ENCODE data around the gene TSHZ2.
"Not testable (repeated sequence)": the region's sequence is repeated elsewhere in the genome, so short reads cannot be mapped to it uniquely, and the experiment has no call there.

TSHZ2 gene

DNA sequence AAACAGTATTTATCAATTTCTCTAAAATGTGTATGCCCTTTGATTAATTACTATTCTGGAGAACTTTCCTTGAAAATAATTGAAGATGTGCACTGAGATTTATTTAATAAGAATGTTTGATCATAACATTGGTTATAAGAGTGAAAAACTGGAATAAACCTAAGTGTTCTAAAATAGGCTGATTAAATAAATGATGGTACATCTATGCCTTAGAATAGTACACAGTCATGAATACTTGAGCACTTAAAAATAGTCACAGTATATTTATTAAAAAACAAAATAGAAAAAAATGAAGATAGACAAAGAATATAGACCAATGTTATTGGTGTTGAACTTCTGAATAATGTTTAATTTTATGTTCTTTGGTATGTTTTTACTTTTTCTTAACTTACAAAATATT is 528.5 kb downstream of the TSHZ2 start:
- Histone ChIP-seq H3K27me3 (no peaks in the 10 kb centered on the region), H3K9ac (no peak overlapping the region), H3K9me3 (replicated peaks in 1 of 11) (peaks cover 0 to 13% (median 9%) of the 10 kb centered on the region in 11 experiments; a peak in 12 of 22 replicates), H3K4me3 (no peak overlapping the region), H4K20me1 (no peaks in the 10 kb centered on the region), H3K36me3 (no peaks in the 10 kb centered on the region), H3K27ac (no peak overlapping the region), H3K4me2 (no peak overlapping the region), H3K4me1 (peaks cover 0 to 1% (median 0%) of the 10 kb centered on the region in 10 experiments; a peak in 2 of 20 replicates)
- TF ChIP-seq Cebpa-rat (IDR thresholded peaks at IDR 0.05): no peak

GRCh38 chr20:53502820-53503219 is 530.7 kb downstream of the TSHZ2 start:
- H3K36me3 ChIP-seq: no peaks in the 10 kb centered on the region

DNA sequence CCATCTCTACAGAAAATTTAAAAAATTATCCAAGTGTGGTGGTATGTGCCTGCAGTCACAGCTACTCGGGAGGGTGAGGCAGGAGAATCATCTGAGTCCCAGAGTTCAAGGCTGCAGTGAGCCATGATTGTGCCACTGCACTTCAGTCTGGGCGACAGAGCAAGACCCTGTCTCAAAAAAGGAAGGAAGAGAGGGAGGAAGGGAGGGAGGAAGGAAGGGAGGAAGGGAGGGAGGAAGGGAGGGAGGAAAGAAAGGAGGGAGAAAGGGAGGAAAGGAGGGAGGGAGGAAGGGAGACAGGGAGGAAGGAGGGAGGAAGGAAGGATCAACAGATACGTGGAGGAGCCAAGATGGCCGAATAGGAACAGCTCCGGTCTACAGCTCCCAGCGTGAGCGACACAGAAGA is 531.4 kb downstream of the TSHZ2 start:
- H3K4me2 ChIP-seq: no peak overlapping the region
- peaks cover 0 to 13% (median 9%) of the 10 kb centered on the region in 11 experiments; a peak in 10 of 22 replicates for H3K9me3 ChIP-seq (replicated peaks in 1 of 11)
- H3K27ac ChIP-seq: no peak overlapping the region
- H3K27me3 ChIP-seq: no peaks in the 10 kb centered on the region
- H3K4me3 ChIP-seq: no peak overlapping the region
- no peaks in the 10 kb centered on the region for H3K4me1 ChIP-seq
- H3K36me3 ChIP-seq: no peaks in the 10 kb centered on the region
- TF ChIP-seq Cebpa-rat (IDR thresholded peaks at IDR 0.05): no peak
- H4K20me1 ChIP-seq: no peaks in the 10 kb centered on the region
- H3K9ac ChIP-seq: no peak overlapping the region

More at GRCh38 chr20:53502820-53503219, 530.7 kb downstream of the TSHZ2 start:
- no peak overlapping the region for H3K9ac ChIP-seq
- H3K27me3 ChIP-seq: no peaks in the 10 kb centered on the region
- no peak overlapping the region for H3K27ac ChIP-seq
- TF ChIP-seq Cebpa-rat (IDR thresholded peaks at IDR 0.05): no peak
- no peaks in the 10 kb centered on the region for H3K4me1 ChIP-seq
- no peaks in the 10 kb centered on the region for H4K20me1 ChIP-seq
- peaks cover 0 to 13% (median 9%) of the 10 kb centered on the region in 11 experiments; a peak in 11 of 22 replicates for H3K9me3 ChIP-seq (replicated peaks in 1 of 11)
- no peak overlapping the region for H3K4me3 ChIP-seq
- H3K4me2 ChIP-seq: no peak overlapping the region

- H4K20me1 ChIP-seq, H3K27me3 ChIP-seq, H3K36me3 ChIP-seq, H3K4me3 ChIP-seq, H3K27ac ChIP-seq, H3K4me2 ChIP-seq, H3K4me1 ChIP-seq, H3K9ac ChIP-seq: not testable (repeated sequence)
- H3K9me3 ChIP-seq (replicated peaks in 1 of 11): peaks cover 0 to 13% (median 9%) of the 10 kb centered on the region in 11 experiments; a peak in 10 of 22 replicates
Measured at GRCh38 chr20:53504106-53504505, 531.9 kb downstream of the TSHZ2 start.

DNA sequence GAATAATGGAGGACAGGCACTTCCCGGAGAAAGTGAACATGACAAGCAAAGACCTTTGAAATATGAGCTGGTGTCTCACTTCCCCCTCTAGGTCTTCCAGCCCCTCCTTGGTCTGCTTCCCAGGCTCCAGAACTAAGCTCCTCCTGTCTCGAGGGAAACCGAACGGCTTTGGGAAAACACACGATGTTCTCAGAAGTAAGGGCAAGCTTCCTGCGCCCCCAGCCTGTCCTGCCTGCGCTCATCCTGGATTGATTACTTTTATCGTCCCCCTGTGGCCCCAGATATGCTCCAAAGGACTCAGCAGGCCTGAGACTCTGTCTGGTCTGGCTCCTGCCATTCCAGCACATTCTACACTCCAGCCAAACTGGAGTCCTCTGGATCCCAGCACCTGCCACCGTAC is 538.1 kb downstream of the TSHZ2 start:
- Histone ChIP-seq H3K4me3 (no peak overlapping the region), H4K20me1 (no peaks in the 10 kb centered on the region), H3K4me2 (no peak overlapping the region), H3K27me3 (no peaks in the 10 kb centered on the region), H3K27ac (no peak overlapping the region), H3K9me3 (replicated peaks in 1 of 11) (0 out of 22 replicates have a peak, but pooled peaks cover 0 to 6% (median 0%) of the 10 kb centered on the region in 11 experiments), H3K36me3 (no peaks in the 10 kb centered on the region), H3K9ac (no peak overlapping the region), H3K4me1 (no peaks in the 10 kb centered on the region)
- TF ChIP-seq Cebpa-rat (IDR thresholded peaks at IDR 0.05): no peak

DNA sequence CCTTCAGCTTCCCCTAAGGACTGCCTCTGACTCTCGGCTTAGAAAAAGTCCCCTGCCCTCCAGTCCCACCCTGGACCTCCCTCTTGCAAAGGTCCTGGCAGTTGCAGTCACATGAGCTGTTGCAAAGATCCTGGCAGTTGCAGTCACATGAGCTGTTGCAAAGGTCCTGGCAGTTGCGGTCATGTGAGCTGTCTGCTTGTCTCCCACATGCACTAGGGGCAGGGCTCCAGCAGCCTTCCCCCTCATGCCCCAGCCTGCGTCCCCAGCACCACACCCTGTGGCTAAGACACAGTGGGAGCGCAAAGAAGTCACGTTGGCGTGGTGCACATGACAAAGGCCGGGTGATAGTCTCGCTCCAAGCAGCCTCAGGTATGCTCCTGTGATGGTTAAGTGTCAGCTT is 538.5 kb downstream of the TSHZ2 start:
- H3K4me3 ChIP-seq: no peak overlapping the region
- no peaks in the 10 kb centered on the region for H3K36me3 ChIP-seq
- H3K4me1 ChIP-seq: no peaks in the 10 kb centered on the region
- H3K9ac ChIP-seq: no peak overlapping the region
- H3K27me3 ChIP-seq: no peaks in the 10 kb centered on the region
- no peak overlapping the region for H3K4me2 ChIP-seq
- no peak overlapping the region for H3K27ac ChIP-seq
- no peak for TF ChIP-seq Cebpa-rat (IDR thresholded peaks at IDR 0.05)
- H3K9me3 ChIP-seq (replicated peaks in 1 of 11): 0 out of 22 replicates have a peak, but pooled peaks cover 0 to 6% (median 0%) of the 10 kb centered on the region in 11 experiments
- no peaks in the 10 kb centered on the region for H4K20me1 ChIP-seq

GRCh38 chr20:53512076-53512475 is 539.9 kb downstream of the TSHZ2 start:
- Histone ChIP-seq H4K20me1 (no peaks in the 10 kb centered on the region), H3K9ac (no peak overlapping the region), H3K4me2 (no peak overlapping the region), H3K27me3 (no peaks in the 10 kb centered on the region), H3K4me1 (no peaks in the 10 kb centered on the region), H3K36me3 (no peaks in the 10 kb centered on the region), H3K9me3 (replicated peaks in 1 of 11) (0 out of 22 replicates have a peak, but pooled peaks cover 0 to 6% (median 0%) of the 10 kb centered on the region in 11 experiments), H3K4me3 (no peak overlapping the region), H3K27ac (no peak overlapping the region)
- no peak for TF ChIP-seq Cebpa-rat (IDR thresholded peaks at IDR 0.05)

- Histone ChIP-seq H4K20me1 (no peaks in the 10 kb centered on the region), H3K4me3 (no peak overlapping the region), H3K9me3 (replicated peaks in 1 of 11) (0 out of 22 replicates have a peak, but pooled peaks cover 0 to 6% (median 0%) of the 10 kb centered on the region in 11 experiments), H3K27ac (no peak overlapping the region), H3K4me1 (no peaks in the 10 kb centered on the region), H3K36me3 (no peaks in the 10 kb centered on the region), H3K4me2 (no peak overlapping the region), H3K27me3 (no peaks in the 10 kb centered on the region), H3K9ac (no peak overlapping the region)
- no peak for TF ChIP-seq Cebpa-rat (IDR thresholded peaks at IDR 0.05)
Measured at GRCh38 chr20:53513168-53513488, 541.0 kb downstream of the TSHZ2 start.

GRCh38 chr20:53513489-53514298 is 541.5 kb downstream of the TSHZ2 start:
- Histone ChIP-seq H3K36me3 (no peaks in the 10 kb centered on the region), H3K9me3 (replicated peaks in 1 of 11) (0 out of 22 replicates have a peak, but pooled peaks cover 0 to 6% (median 0%) of the 10 kb centered on the region in 11 experiments), H3K4me3 (no peak overlapping the region), H3K9ac (no peak overlapping the region), H3K27ac (no peak overlapping the region), H4K20me1 (no peaks in the 10 kb centered on the region), H3K4me2 (no peak overlapping the region), H3K27me3 (no peaks in the 10 kb centered on the region), H3K4me1 (no peaks in the 10 kb centered on the region)
- TF ChIP-seq Cebpa-rat (IDR thresholded peaks at IDR 0.05): no peak

- Histone ChIP-seq H3K27me3 (no peaks in the 10 kb centered on the region), H3K4me2 (no peak overlapping the region), H3K9ac (no peak overlapping the region), H3K4me3 (no peak overlapping the region), H3K4me1 (peaks cover 0 to 5% (median 0%) of the 10 kb centered on the region in 10 experiments; a peak in 1 of 20 replicates), H3K36me3 (no peaks in the 10 kb centered on the region), H3K9me3 (replicated peaks in 1 of 11) (no peaks in the 10 kb centered on the region), H3K27ac (no peak overlapping the region), H4K20me1 (no peaks in the 10 kb centered on the region)
- no peak for TF ChIP-seq Cebpa-rat (IDR thresholded peaks at IDR 0.05)
Measured at GRCh38 chr20:53515749-53516148, 543.6 kb downstream of the TSHZ2 start.

Data from BLaER1 treated with 17β-estradiol and CSF1 and Interleukin-3, amounts not matched to agents 10 nM and 100 nM (cell line).